Stomach (tissue), 4 donors: ENCODE results near the gene ECM1.
A peak's percentile ranks its signal among the peaks of the same experiment; 100 is the strongest.

Source experiments
- CTCF ChIP-seq, 7 experiments: fragments of 450-650 bp in 4 of 7; fragments of 200-600 bp in 3 of 7; sonication (generic) in 3 of 7; IDR thresholded peaks; one replicate each; pipeline ENCODE4 v1.5.1; 2016 to 2019; ENCODE audit warnings: antibody characterized with exemption in 7 of 7, control low read depth in 2 of 7, mild to moderate bottlenecking in 1 of 7
- POLR2A ChIP-seq, 4 donors: fragments of 450-650 bp; IDR thresholded peaks; one replicate each; pipeline ENCODE4 v1.6.1; 2016; ENCODE audit warnings: antibody characterized with exemption in 4 of 4, control low read depth in 2 of 4, mild to moderate bottlenecking in 1 of 4, moderate library complexity in 1 of 4
- POLR2AphosphoS5 ChIP-seq, 3 donors: sonication (generic); formaldehyde crosslinking; IDR thresholded peaks; one replicate each; pipeline ENCODE4 v1.6.1; 2016; ENCODE audit warnings: antibody characterized with exemption in 3 of 3

DNA sequence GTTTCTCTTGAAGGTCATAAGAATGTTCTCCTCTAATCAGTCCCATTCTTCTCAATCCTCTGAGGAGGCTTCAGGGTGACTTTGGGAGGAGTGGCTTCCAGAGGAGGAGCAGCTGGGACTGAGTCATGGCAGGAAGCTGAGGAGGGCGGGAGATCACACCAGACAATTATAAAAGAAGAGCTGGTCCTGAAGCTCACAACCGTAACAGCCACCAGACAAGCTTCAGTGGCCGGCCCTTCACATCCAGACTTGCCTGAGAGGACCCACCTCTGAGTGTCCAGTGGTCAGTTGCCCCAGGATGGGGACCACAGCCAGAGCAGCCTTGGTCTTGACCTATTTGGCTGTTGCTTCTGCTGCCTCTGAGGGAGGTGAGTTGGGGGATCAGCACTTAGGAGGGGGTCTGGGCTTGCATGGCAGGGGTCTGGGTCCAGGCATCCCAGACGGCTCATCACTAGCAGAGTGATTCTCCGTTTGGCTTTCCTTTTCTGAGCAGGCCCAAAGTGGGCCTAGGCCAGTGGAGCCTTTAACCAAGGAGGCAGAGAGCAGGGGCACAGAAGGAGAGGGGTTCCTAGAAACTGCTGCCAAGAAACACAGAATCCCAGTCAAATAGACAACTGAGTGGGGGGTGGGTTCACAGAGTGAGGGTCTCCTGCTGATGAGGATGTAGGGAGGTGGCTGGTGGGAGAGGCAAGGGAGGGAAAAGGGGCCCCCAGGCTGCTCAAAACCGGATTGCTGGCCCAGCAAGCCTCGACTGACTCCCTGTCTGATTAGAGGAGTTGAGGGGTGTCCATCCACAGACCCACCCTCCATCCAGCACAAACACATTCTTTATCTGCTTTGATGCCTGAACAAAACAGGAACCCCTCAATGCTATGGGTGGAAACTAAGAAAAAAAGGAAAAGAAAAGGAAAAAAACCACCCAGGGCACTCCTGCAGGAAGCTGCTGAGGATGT, at the start of gene ECM1:
- TF ChIP-seq CTCF (IDR thresholded peaks at IDR 0.05): no peak
- TF ChIP-seq POLR2A (IDR thresholded peaks at IDR 0.05): no peak
- TF ChIP-seq POLR2AphosphoS5 (IDR thresholded peaks at IDR 0.05): peak in 1 of 3 donors; percentile 21
